ENCODE measurements around the gene F11. TPM values are rescaled to one million over a fixed set of nuclear protein-coding genes. Genes with fewer than 3 reads are reported as not detected.

The F11 gene
- total RNA-seq = not detected in 2 replicates

GRCh38 chr4:186265683-186266652, at the start of gene F11:
F11 (plus strand) TSS chr4:186266189; CDS start chr4:186267137, 948 bp downstream.

DNA sequence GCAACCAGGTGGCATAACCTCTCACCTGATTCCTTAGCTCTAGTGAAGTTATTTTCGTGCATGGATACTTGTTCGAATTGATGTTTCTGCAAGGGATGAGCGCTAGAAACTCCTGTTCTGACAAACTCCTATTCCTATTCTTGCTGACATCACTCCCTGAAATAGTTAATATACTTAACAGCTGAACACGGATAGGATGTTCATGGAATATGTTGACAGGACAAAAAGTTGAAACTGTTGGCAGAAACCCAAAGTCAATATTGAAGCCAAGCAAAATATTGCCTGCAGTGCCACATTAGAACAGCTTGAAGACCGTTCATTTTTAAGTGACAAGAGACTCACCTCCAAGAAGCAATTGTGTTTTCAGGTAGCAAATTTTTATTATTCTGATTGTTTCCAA, 38.8 kb upstream of the F11 start, which contains the start of gene KLKB1:
KLKB1 (plus strand) TSS at position 287 of the 400 bp plus-strand sequence. CDS start 689 bp downstream, outside the sequence.

Other genes with a start within 250 kb of the F11 start
- gene TLR3, start 197.0 kb upstream of the F11 start, total RNA-seq = 5.5 and 8.6 TPM in 2 replicates
- 0.86 and 3.7 TPM in 2 replicates for gene FAM149A, start 161.5 kb upstream of the F11 start, total RNA-seq
- 5.5 and 7.8 TPM in 2 replicates for gene CYP4V2, start 74.6 kb upstream of the F11 start, total RNA-seq
- not detected in 2 replicates for gene KLKB1, start 38.7 kb upstream of the F11 start, total RNA-seq

Data from myometrial cell (primary cell).